ENCODE measurements around the gene STAG3.
A peak's percentile ranks its signal among the peaks of the same experiment; 100 is the strongest.

STAG3 gene

DNA sequence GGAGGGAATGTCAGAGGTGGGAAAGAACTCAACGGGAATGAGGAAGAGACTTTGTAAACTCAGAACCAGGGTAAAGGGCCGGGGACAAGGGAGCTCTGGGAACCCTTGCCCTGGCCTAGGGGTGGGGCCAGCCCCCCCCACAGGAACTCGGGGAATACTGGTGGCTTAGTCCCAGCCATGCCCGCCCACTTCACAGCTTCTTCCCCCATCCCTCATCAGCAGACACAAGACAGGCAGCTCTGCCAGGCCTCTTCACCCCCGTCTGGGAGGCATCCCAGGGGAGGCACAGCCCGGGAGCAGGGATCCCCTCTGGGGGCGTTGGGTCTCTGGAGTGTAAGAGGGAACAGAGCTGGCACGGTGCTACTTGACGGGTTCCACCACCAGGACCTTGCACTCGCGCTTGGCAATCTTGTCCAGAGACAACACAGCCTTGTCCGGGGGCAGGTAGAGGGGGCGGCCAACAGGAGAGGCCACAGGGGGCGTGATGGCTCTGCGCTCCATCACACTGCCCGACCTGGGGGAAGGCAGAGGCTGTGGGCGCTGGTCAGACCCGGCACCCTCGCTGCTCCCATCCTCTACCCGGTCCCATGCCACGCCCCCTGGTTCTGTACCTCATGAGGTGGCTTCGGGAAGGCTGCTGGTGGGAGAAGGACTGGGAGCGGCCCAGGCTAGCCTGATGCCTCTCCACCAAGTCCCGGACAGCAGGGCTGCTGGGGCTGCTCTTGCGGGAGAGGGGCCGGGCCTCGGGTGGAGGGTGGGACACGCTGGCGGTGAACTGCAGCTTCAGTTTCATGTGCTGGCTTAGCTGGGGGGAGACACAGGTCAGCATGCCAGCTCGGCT, 22.8 kb upstream of the STAG3 start:
- no peaks in the 10 kb centered on the region for H3K9me3 ChIP-seq
- intact Hi-C loops (cut with DNase I; ENCODE audit: low total_unique reads): no loop called here
- no peak overlapping the region for H3K27ac ChIP-seq
- H3K4me1 ChIP-seq: peaks cover 2 to 28% (median 21%) of the 10 kb centered on the region in 4 donors
- no peak for DNase-seq
- H3K4me3 ChIP-seq: no peak overlapping the region
- peaks cover 12 to 51% (median 31%) of the 10 kb centered on the region in 3 donors for H3K36me3 ChIP-seq
- no peaks in the 10 kb centered on the region for H3K27me3 ChIP-seq
- TF ChIP-seq, protein P1, sequence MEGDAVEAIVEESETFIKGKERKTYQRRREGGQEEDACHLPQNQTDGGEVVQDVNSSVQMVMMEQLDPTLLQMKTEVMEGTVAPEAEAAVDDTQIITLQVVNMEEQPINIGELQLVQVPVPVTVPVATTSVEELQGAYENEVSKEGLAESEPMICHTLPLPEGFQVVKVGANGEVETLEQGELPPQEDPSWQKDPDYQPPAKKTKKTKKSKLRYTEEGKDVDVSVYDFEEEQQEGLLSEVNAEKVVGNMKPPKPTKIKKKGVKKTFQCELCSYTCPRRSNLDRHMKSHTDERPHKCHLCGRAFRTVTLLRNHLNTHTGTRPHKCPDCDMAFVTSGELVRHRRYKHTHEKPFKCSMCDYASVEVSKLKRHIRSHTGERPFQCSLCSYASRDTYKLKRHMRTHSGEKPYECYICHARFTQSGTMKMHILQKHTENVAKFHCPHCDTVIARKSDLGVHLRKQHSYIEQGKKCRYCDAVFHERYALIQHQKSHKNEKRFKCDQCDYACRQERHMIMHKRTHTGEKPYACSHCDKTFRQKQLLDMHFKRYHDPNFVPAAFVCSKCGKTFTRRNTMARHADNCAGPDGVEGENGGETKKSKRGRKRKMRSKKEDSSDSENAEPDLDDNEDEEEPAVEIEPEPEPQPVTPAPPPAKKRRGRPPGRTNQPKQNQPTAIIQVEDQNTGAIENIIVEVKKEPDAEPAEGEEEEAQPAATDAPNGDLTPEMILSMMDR (IDR thresholded peaks at IDR 0.05): no peak

DNA sequence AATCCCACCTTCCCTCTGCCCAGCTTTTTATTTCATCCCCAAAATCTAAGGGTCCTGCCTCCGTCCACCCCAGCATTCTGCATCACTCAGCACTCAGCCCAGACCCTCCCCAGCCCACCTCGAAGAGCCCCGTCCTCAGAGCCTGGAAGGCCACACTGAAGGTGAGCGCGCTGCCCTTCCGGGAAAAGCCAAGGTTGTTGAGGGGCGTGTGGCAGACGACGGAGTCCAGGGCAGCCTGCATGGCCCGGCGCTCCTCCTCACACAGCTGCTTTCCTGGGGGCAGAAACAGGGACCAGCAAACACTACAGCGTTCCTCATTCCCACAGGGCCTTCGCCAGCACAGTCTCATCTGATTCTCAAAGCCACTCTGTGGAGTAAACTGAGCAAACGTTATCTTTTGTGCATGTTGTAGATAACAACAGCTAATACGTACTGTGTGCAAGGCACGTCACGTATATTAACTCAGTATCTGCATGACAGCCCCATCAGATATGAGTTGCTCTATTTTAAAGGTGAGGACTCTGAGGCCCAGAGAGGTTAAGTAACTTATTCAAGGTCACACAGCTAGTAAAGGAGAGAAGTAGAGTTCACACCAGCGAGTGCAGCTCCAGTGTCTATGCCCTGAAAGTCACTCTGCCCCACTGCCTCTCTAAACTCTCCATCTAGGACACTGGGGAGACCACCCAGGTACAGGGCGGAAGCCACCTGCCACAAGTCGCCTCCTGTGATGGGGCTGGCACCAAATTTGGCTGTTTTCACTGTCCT, 22.0 kb upstream of the STAG3 start:
- no peak overlapping the region for H3K27ac ChIP-seq
- peaks cover 12 to 51% (median 31%) of the 10 kb centered on the region in 3 donors for H3K36me3 ChIP-seq
- intact Hi-C loops (cut with DNase I; ENCODE audit: low total_unique reads): no loop called here
- no peak overlapping the region for H3K4me3 ChIP-seq
- TF ChIP-seq, protein P1 (IDR thresholded peaks at IDR 0.05): no peak
- H3K9me3 ChIP-seq: no peaks in the 10 kb centered on the region
- no peaks in the 10 kb centered on the region for H3K27me3 ChIP-seq
- peaks cover 0 to 24% (median 18%) of the 10 kb centered on the region in 4 donors for H3K4me1 ChIP-seq
- DNase-seq: no peak

DNA sequence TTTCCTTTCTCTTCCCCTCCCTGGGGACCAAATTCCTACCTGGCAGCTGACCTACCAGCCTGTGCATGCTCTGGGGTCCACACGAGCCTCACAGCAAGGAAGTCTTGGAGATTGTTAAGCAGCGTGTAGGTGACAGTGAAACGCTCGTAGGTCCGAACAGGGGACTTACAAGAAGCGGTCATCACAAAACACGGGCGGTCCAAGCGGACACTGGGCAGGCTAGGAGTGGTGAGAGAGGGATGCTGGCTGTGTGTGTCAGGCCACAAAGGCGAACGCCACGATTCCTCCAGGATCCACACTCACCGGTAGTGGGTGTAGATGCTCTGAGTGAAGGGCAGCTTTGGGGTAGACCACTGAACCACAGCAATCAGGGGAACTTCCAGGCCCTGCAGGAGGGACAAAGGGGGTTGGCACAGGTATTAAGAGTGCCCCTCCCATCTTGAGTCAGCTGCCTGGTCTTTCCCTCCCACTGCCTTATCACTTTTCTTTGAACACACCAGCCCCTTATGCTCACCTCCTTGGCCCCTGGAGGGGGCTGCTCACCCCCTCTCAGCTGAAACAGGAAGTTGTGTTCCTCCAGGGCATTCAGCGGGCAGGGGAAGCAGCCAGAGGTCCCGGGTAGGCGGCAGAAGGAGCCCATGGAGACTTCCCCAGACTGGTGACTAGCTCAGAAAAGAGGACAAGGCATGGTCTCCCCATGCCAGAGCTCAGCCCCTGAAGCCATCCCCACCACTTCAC, 21.2 kb upstream of the STAG3 start:
- peaks cover 12 to 51% (median 31%) of the 10 kb centered on the region in 3 donors for H3K36me3 ChIP-seq
- TF ChIP-seq, protein P1 (IDR thresholded peaks at IDR 0.05): no peak
- no peak for DNase-seq
- H3K9me3 ChIP-seq: no peaks in the 10 kb centered on the region
- peak overlapping the region in 1 of 2 donors; percentile 71 for H3K27ac ChIP-seq
- no peak overlapping the region for H3K4me3 ChIP-seq
- H3K27me3 ChIP-seq: no peaks in the 10 kb centered on the region
- H3K4me1 ChIP-seq: peaks cover 0 to 24% (median 18%) of the 10 kb centered on the region in 4 donors
- intact Hi-C loops (cut with DNase I; ENCODE audit: low total_unique reads): no loop called here

DNA sequence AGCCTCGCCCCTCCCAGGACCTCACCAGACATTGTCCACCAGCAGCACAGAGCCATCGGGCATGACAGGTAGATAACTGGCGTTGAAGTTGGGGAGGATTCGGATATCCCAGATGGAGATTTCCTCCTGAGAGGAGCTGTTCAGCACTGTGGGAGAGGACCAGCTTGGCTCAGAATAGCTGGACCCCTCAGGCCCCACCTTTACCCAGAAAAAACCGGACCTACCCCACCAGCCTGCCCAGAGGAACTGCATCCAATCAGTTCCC, 20.7 kb upstream of the STAG3 start:
- H3K4me1 ChIP-seq: peaks cover 0 to 24% (median 18%) of the 10 kb centered on the region in 4 donors
- no peak for DNase-seq
- H3K9me3 ChIP-seq: no peaks in the 10 kb centered on the region
- H3K27me3 ChIP-seq: no peaks in the 10 kb centered on the region
- peaks cover 12 to 47% (median 31%) of the 10 kb centered on the region in 3 donors for H3K36me3 ChIP-seq
- intact Hi-C loops (cut with DNase I; ENCODE audit: low total_unique reads): no loop called here
- H3K4me3 ChIP-seq: no peak overlapping the region
- TF ChIP-seq, protein P1 (IDR thresholded peaks at IDR 0.05): no peak
- peak overlapping the region; percentile 71 to 80 for H3K27ac ChIP-seq

DNA sequence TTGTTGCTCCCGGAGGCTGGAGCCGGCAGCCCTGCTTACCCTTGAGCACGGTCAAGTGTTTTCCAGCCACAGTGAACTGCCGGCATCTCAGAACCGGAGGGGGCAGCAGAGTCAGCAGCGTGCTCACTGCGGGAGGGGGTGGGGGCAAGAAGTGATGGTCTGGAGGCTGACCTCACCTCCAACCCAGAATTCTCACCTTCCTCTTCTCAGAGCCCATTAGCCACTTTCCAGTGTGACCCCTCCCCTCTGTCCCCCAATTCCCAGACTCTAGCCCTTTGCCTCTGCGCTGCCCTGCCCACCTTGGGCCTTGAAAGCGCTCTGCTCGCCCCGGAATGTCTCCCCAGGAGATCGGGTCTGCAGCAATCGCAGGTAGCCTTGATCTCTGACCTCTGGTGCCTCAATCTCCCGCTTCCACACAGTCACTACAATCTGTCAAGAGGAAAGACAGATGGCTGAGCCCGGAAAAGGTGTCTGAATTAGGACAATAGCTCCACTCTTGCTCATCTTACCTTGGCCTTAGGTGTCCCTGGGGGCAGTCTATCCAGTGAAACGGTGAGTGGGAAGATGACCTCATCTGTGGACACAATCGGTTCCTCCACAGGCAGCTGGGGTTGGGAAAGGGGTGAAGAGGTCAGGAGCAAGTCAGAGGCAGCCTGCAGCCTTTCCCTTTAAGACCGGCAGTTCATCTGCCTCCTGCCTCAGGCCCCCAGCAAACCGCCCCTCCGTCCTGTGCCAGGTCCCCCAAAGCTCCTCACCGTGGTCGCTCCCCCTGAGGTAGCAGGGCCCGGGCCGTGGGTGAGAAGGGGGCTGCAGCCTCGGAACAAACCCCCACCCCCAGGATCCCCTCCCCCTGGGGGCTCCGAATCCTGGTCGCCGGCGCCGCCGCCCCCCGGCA, 20.1 kb upstream of the STAG3 start:
- DNase-seq: peak in 1 of 2 donors; percentile 51
- Histone ChIP-seq H3K9me3 (no peaks in the 10 kb centered on the region), H3K36me3 (peaks cover 12 to 43% (median 31%) of the 10 kb centered on the region in 3 donors), H3K27ac (peak overlapping the region; percentile 71 to 80), H3K4me3 (peak overlapping the region; percentile 74 to 87), H3K27me3 (no peaks in the 10 kb centered on the region), H3K4me1 (peaks cover 0 to 24% (median 18%) of the 10 kb centered on the region in 4 donors)
- intact Hi-C loops (cut with DNase I; ENCODE audit: low total_unique reads): no loop called here
- TF ChIP-seq, protein P1 (IDR thresholded peaks at IDR 0.05): no peak

Data from tibial artery (tissue), 4 donors.